ENCODE data around the gene SLC22A12.

Gene SLC22A12

GRCh38 chr11:64627371-64627770, 36.4 kb downstream of the SLC22A12 start:
- DNase-seq (ENCODE audit: low spot score), result no peak

DNA sequence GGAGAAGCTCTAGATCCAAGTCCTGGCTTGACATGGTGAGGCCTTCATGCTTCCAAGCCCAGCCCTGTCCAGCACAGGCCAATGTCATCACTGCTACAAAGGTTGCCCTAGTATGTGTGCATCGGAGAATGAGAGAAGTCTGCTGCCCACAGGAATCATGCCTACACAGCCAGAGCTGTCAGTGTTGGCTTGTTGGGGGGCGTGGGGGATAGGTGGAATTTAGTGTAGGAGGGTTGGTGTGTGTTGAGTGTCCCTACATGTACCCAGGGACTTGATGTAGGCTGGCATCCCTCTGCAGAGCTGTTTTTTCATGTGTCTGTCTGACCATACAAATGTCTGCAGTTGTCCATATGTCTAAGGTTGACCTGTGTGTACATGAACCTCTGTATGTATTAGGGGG, 37.6 kb downstream of the SLC22A12 start:
- DNase-seq (ENCODE audit: low spot score), result no peak

GRCh38 chr11:64629103-64629502, 38.1 kb downstream of the SLC22A12 start:
- no peak for DNase-seq (ENCODE audit: low spot score)

GRCh38 chr11:64629796-64630562, 39.0 kb downstream of the SLC22A12 start:
- DNase-seq (ENCODE audit: low spot score), result no peak

DNA sequence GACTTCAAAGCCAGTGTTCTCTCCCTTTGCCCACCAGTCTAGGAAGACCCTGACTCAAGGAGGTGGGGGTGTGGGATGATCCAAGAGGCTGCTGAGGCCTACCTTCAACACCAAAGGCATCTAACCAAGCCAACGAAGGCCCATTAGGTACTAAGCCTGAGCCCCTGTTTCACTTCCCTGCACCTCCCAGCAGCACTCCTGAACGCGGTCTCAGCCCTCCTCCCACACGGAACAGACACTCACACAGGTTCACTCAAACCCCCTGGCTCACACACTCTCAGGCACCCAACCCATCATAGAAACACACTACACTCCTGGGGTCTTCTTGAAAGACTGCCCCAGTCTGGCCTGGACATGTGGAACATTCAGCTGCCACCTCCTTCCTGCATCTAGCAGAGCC, 40.7 kb downstream of the SLC22A12 start:
- no peak for DNase-seq (ENCODE audit: low spot score)

DNA sequence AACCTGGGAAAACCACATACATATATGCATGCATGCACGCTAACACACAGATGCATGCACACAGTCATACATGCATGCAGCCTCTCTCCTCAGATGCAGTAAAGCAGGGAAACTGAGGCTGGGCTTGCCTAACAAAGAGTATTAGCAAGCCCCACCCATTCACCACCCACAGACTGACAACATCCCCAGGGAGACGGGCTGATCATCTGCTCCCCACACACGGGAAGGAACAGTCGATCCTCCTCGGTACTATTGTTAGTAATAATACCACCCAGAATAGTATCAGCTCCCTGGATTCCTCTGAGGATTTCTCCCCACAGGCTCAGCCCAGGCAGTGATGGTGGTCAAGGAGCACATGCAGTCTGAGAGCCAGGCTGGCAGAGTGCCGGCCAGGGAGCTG, 41.2 kb downstream of the SLC22A12 start:
- DNase-seq (ENCODE audit: low spot score), result no peak

DNA sequence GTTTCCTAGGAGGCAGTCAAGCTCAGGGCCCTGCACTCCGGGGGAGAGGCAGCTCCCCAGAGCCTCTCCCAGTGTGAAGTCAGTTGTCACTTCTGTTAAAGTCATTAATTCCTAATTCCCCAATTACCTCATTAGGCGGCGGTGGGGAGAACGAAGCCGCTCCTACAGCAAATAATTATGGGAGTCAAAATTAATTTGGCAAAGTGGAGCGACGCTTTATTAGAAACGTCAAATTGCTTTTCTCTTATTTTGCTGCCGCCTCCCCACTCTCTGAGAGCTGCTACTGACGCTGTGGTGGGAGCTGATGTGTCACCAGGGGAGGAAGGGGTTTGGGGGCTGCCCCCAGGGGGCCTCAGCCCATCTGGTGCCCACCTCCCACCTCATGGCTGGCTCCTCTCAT, 41.6 kb downstream of the SLC22A12 start:
- DNase-seq (ENCODE audit: low spot score), result no peak

DNA sequence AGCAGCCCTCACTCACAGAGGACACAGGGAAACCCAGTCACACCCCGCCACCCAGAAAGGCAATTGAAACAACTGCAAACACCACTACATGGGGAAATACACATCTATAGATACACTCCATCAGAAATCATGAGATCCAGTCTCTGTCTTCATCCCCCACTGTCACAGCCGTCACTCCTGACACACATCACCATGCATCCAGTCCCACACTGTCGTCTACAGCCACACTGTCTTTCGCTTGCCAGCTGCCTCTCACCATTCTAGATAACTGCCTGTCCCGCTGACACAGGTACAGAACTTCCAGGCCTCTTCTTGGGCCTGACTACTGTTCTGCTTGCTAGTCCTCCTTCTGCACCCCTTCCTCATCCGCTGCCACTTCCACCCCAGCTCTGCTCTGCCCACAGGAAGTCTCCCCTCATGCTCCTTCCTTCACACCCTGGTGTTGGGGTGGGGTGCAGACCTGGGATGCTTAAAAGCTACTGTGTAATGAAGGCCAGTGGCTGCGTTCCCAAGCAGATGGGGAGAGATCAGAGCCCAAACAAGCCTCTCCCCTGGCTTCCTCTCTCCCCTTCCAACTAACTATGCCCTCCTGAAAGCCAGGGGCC, 42.6 kb downstream of the SLC22A12 start:
- no peak for DNase-seq (ENCODE audit: low spot score)

DNA sequence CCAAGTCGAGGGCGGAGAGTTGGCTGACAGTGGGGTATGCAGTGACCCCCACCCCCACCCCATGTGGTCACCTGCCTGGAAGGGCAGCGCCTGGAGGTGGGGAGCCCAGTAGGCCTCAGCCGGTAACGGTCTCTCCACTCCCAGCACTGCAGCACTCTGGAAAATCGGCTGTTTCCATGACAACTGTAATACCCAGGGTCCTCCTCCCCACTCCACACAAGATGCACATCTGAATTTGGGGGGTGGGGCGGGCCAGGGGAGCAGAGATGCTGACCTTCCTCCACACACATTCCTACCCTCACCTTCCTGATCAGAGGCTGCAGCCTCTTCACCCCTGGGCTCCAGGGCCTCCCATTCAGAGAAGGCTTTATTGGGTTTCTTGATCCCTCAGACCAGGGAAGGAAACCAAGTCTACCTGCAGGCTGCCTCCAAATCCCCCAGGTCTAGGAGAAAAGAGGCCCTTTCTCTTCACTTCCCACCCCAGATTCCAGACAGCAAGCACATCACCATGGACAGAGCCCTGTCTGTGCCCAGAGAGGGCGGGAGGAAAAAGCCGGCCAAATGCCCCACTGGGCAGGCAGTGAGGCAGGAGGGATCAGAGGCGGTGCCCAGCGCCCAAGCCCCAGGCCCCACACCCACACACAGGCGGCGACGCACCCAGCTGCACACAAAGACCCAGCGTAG, 46.5 kb downstream of the SLC22A12 start:
- no peak for DNase-seq (ENCODE audit: low spot score)

DNA sequence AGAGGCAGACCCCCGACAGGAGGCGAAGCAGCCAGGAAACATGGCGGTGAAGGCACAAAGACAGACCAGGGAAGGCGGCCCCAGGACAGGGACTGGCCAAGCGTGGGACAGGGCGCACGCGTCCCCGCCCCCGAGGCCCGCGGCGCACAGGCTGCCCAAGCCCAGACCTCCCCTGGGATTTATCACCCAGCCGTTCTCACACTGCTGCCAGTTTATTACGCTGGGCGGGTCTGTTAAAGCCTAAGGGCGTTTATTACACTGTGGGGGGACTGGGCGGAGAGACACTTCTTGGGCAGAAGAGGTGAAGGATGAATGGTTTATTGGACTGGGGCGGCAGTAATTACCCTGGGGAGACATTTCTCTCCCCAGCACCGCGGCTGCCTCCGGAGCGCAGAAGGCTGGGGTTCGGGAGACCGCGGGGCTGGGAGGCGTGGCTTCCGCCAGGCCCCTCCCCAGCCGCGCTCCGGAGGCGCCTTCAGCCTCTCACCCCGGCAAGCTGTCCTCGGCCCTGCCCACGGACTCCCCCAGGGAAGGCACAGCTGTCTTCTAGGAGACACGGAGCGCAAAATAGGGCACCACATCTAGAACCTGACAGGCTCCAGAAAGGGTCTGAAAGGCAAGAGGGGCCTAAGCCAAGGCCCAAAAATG, 47.1 kb downstream of the SLC22A12 start:
- DNase-seq (ENCODE audit: low spot score), result no peak

GRCh38 chr11:64638829-64639228, 47.8 kb downstream of the SLC22A12 start:
- peak; percentile 3 for DNase-seq (ENCODE audit: low spot score)

DNA sequence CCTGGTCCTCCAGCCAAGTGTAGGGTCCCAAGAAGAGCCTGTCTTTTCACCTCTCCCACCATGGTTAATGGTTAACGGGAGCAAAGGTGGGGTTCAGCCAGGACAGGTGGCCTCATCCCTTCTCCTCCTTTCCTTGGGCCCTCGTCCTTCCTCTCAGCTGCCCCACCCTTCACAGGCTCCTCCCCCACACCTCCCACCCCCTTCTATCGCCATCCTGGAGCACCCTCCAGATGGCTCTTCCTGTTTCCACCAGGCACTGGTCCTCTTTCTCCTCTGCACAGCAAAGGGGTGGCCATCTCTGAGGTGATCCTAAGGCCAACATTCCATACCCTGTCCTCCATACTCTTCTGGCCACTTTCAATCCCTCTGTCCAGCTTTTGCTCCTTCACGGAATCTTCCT, 48.9 kb downstream of the SLC22A12 start:
- DNase-seq (ENCODE audit: low spot score), result no peak

DNA sequence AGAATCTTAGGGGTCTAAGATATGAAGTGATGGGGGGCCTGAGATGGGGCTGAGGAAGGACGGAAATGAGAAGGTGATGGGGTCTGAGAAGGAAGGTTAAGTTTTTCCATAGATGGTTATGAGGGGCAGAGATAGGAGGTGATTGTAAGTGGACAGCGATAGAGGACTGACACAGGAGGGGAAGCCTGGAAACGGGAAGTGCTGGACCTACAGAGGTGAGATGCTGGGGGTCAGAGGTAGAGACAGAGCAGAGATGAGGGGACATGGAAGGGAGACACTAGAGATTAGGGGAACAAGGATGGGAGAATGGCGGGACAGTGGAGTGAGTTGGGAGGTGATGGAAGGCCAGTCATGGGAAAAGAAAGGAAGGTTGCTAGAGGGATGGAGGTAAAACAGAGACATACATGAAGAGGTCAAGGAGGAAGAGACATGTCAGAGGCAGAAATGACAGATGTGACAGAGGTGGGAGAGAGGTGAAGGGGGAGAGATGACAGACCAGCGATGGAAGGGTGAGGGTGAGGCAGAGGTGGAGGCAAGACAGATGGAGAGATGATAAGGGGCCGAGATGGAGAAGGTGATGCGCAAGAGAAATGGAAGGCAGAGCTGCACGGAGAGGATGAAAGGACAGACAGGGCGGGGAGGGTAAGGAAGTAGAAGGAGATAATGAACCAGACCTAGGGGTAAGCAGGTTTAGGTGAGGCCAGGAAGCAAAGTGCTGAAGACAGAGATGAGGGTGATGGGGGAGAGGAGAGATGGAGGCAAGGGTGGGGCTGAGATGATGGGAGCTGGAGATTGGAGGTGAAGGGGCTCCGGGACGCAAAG, 50.8 kb downstream of the SLC22A12 start:
- DNase-seq (ENCODE audit: low spot score), result no peak

GRCh38 chr11:64642418-64642735, 51.4 kb downstream of the SLC22A12 start:
- no peak for DNase-seq (ENCODE audit: low spot score)

GRCh38 chr11:64642871-64643255, 51.8 kb downstream of the SLC22A12 start:
- no peak for DNase-seq (ENCODE audit: low spot score)

DNA sequence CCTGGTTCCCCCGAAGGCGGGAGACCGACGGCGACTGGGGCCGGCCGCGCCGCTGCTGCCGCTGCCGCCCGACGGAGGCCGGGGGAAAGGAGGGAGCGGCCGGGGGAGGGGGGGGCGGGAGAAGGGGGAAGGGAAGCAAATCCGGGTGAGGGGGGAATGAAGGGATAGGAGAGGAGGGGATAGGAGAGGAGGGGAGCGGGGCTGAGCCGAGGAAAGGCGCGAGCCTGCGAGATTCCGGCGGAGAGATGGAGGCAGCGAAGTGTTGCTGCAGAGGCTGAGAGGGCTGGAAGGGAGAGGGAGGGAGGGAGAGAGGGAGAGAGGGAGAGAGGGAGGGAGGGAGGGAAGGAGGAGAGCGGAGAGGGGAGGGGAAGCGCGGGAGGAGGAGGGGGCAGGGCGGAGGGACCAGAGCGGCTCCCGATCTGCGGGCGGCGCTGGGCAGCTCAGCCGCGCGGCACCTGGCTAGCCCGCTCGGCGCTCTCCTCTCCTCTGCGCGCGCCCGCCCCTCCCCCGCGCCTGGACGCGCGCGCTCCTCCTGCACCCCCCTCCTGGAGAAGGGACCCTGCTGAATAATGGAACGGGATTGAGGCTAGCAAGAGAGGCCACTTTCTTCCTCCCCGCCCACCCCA, 52.3 kb downstream of the SLC22A12 start:
- no peak for DNase-seq (ENCODE audit: low spot score)

- DNase-seq (ENCODE audit: low spot score), result no peak
Measured at GRCh38 chr11:64643920-64644646, 53.1 kb downstream of the SLC22A12 start.

- no peak for DNase-seq (ENCODE audit: low spot score)
Measured at GRCh38 chr11:64644647-64645275, 53.7 kb downstream of the SLC22A12 start.

DNA sequence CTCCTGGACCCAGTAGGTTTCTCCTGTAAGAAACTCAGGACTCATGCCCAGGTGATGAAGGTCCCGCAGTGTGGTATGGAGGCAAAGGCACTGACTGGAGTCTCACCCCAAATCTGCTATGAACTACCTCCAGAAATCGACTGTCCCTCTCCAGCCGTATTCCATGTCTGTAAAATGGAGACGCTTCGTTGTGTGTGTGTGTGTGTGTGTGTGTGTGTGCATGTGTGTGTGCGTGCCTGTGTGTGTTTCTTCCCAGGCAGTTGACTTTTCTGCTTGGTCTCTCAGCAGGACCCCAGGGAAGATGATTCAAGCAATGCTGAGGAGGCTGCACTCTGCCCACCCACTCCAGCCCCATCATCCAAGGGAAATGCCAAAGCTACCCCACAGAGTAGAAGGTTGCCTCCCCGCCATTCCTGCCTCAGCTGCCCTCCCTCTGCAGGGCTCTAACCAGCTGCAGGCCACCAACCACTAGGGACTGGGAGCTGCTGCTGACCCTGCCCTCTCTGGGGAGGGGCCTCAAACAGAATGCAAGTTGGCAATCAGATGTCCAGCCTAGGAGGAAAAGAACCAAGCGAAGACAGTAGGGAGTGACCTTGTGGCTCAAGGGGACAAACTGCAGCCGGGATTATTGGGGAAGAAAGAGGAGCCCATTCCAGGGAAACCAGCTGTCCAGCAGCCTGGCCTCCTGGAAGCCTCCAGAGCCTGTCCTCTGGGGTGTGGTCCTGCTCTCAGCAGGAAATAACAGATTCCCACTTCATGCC, 56.2 kb downstream of the SLC22A12 start:
- no peak for DNase-seq (ENCODE audit: low spot score)

DNA sequence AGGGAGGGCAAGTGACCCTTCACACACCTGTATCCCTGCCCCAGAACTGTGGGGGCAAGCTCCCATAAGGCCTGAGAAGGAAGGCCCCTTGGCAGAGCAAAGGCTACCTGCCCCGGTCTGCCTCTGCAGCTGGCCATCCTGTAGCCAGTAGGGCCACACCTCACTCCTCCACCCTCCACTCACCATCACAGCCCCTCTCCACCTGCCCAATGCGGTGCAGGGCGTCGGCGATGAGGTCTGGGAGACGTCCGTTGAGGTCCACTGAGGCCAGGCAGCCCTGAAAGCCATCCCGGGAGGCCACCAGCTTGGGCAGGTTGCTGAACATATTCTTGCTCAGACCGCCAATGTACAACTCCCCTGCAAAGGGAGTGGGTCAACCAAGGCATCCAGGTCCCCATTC, 57.5 kb downstream of the SLC22A12 start:
- no peak for DNase-seq (ENCODE audit: low spot score)
